PC-3 (cell line): ENCODE data around the gene CRNKL1.

ENCODE experiments used
- CTCF ChIP-seq: fragments of 300-600 bp; sonication (generic); conservative IDR thresholded peaks from 2 replicates; pipeline ENCODE4 v1.5.1; 2017; ENCODE audit warnings: antibody characterized with exemption, low read depth, mild to moderate bottlenecking, low read length
- EZH2phosphoT487 ChIP-seq: fragments of 300-600 bp; sonication (generic); IDR thresholded peaks from 2 replicates; pipeline ENCODE4 v1.6.1; 2018; ENCODE audit warnings: mild to moderate bottlenecking, antibody characterized with exemption, low read length, borderline replicate concordance

DNA sequence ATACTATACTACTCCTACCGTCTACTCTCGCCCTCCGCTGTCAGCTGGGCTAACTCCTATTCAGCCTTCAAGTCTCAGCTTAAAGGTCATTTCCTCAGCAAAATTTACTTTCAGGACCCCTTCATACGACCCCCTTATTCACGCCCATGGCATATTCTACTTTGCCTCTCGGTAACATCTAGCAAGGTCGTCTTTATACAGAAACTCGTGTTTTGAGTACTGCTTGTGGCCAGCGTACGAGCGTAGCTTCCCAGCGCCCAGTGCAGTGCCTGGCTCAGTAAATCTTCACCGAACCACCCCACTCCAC is 546 bp downstream of the CRNKL1 start:
- TF ChIP-seq EZH2phosphoT487 (no peak), CTCF (no peak)
